HG03432 (cell line): ENCODE data around the gene ARF6.
"Not testable (repeated sequence)": the region's sequence is repeated elsewhere in the genome, so short reads cannot be mapped to it uniquely, and the experiment has no call there.

Source experiments
- ATAC-seq: cut with Tn5 transposase; IDR thresholded peaks from one replicate; pipeline ENCODE4 v1.9.1; 2021; ENCODE audit warnings: mild to moderate bottlenecking, moderate library complexity; ENCODE audit not compliant: unreplicated experiment

ARF6 gene

GRCh38 chr14:49904270-49904669 is 11.4 kb downstream of the ARF6 start:
- ATAC-seq = no peak

DNA sequence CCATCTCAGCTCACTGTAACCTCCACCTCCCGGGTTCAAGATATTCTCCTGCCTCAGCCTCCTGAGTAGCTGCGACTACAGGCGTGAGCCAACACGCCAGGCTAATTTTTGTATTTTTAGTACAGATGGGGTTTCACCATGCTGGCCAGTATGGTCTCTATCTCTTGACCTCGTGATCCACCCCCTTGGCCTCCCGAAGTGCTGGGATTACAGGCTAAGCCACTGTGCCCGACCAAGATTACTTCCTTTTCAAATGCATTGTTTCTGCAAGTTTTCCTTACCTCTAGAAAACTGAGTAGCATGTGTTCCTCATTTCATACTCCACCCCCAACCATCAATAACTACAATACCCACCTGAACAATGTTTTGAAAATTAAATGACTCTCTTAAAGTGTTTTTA is 13.1 kb downstream of the ARF6 start:
- ATAC-seq = no peak

DNA sequence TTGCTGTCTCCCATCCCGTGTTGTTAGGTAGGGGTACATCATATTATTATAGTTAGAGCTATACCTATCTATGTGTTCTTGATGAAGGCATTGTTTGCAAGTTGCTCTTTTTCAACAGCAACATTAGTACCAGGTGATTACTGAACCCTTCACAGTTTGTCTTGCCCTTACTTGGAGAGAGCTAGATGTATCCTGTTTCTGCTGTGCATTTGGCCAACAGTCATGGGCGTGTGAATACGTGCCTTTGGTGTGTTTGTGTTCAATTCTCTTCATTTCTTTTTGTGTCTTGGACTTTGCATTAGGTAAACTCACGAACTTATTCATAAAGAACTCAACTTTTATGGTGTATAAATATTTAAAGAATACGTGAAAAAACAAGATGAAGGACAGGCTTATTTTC is 14.3 kb downstream of the ARF6 start:
- ATAC-seq = no peak

GRCh38 chr14:49908433-49908782 is 15.5 kb downstream of the ARF6 start:
- ATAC-seq = no peak

DNA sequence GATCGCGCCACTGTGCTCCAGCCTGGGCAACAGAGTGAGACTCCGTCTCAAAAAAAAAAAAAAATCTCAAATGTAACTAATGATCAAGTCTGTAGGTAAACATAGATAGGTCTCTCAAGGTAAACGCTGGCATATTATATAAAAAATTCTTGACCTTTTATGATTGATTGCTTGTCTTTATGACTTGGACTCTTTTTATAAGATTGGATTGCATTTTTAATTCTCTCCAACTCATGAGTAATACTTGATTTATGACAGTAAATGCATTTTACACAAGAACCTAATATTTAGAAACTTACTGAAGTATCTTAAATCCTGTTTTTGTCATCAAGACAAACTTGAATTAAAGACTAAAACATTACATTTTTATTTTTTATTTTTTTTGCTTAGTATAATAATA is 16.1 kb downstream of the ARF6 start:
- ATAC-seq = no peak

GRCh38 chr14:49915085-49915484 is 22.2 kb downstream of the ARF6 start:
- no peak for ATAC-seq

GRCh38 chr14:49918706-49919105 is 25.8 kb downstream of the ARF6 start:
- ATAC-seq = no peak

GRCh38 chr14:49919825-49920659 is 27.2 kb downstream of the ARF6 start:
- ATAC-seq = no peak

DNA sequence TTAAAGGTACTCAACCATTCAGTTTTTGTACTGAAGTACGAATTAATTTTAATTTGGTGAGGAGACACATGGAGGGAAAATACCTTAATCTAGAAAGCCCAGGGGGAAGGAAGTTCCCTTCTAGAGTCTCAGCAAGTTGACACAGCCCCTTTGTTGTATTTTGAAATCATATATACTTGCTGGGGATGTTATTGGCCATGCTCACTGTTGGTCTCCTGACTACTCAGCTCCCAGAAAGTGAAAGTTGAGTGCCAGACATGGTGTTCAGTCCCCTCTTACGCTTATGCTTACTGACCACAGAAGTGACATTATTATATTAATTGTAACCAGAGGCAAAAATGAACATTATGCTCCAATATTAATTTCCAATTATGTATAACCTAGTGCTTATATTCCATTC is 28.1 kb downstream of the ARF6 start:
- no peak for ATAC-seq

DNA sequence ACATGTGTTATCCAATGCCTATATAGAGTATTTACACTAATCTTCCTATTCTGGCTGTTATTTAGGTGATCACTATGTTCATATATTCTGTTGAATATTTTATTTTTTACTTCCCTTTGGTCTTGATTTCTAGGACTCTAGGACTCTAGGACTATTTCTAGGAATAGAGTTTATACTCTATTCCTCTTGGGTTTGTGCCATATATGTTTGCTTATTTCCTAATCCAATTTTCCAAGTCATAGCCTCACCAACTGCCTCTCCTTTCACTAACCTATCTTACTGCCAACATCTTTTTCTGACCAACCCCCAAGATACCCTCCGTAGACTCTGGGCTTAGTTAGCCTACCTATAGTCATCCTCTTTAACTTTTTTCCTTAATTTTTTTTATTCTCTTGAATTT is 28.5 kb downstream of the ARF6 start:
- ATAC-seq = no peak

DNA sequence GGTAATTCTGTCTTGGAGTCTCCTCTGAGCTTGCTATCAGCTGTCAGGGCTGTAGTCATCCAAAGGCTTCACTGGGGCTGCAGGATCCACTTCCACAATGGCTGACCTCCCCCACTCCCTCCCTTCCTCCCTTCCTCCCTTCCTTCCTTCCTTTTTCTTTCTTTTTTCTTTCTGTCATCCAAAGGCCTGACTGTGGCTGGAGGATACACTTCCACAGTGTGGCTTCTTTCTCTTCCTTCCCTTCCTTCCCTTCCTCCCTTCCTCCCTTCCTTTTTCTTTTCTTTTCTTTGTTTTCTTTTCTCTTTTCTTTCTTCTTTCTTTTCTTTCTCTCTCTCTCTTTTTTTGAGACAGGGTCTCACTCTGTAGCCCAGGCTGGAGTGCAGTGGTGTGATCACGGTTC is 30.6 kb downstream of the ARF6 start:
- no peak for ATAC-seq

DNA sequence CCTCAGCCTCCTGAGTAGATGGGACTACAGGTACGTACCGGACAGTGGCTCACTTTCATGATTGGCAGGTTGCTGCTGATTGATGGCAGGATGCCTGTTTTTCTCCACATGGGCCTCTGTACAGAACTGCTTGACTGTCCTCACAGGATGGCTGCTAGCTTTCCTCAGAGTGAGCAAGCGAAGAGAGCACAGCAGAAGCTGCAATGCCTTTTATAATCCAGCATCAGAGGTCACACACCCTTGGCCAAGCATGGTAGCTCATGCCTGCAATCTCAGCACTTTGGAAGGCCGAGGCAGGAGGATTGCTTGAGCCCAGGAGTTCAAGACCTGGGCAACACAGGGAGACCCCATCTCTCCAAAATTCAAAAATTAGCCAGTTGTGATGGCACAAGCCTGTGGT is 31.0 kb downstream of the ARF6 start:
- no peak for ATAC-seq

DNA sequence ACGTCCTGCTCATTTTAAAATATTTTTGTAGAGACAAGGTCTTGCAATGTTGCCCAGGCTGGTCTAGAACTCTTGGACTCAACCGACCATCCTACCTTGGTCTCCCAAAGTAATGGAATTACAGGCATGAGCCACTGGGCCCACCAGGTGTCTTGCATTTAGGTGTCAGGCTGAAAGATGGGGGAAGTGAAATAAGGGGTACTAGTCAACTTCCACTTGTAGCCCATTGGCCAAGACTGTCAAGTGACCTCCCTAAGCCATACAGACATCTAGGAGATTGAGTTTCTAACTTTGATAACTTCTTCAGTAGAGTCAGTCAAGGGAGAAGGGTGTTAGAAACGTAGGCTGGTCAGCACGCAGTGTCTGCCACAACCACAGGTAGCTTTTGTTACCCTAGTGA is 32.0 kb downstream of the ARF6 start:
- ATAC-seq = no peak

DNA sequence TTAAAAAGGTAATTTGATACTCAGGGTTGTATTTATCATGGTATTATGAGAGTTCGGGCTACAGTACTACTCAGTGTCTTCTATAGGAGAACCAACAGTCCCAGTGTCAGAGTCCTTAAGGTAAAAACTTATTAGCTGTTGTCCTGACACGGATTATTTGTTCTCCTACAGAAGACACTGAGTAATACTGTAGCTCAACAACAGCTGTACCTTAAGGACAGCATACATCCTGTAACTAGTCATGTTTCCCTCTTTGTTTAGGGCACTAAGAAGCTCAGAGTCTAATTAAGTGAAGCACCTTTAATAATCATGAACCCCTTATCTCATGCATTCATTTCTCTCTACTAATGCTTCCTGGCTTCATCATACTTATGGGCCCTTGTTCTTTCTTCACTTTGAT is 33.9 kb downstream of the ARF6 start:
- ATAC-seq = no peak

GRCh38 chr14:49928015-49928414 is 35.1 kb downstream of the ARF6 start:
- ATAC-seq = no peak

DNA sequence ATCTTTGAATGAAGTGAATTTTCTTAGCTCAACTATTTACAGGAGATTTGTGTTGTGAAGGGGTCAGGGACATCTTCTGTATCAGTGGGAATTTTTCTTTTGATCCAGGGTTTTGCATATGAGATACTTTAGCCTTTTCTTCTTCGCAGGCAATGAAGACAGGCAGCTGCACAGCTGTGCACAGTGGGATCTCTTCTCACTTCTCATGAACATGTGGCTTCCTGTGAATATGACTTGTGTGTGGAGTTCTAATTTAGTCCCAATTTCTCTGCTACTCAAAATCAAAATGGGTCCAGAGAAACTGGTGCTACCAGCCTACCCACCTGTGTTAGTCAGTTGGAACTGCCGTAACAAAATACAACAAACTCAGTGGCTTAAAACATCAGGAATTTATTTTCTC is 37.8 kb downstream of the ARF6 start:
- no peak for ATAC-seq

DNA sequence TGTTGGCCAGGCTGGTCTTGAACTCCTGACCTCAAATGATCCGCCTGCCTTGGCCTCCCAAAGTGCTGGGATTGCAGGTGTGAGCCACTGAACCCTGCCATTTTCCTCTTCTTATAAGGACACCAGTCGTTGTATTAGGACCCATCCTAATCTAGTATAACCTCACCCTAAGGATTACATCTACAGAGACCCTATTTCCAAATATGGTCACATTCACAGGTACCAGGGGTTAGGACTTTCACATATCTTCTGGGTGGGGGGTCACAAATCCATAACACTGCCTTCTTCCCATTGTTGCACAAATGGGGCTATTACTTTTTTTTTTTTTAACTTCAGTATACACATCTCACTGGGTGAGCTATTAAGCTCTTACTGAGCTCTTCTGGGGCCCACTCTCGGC is 38.6 kb downstream of the ARF6 start:
- no peak for ATAC-seq

- ATAC-seq = no peak
These were observed 40.2 kb downstream of the ARF6 start for GRCh38 chr14:49933128-49933527.

GRCh38 chr14:49933704-49934103 is 40.8 kb downstream of the ARF6 start:
- ATAC-seq = no peak

GRCh38 chr14:49934646-49935045 is 41.8 kb downstream of the ARF6 start:
- no peak for ATAC-seq

DNA sequence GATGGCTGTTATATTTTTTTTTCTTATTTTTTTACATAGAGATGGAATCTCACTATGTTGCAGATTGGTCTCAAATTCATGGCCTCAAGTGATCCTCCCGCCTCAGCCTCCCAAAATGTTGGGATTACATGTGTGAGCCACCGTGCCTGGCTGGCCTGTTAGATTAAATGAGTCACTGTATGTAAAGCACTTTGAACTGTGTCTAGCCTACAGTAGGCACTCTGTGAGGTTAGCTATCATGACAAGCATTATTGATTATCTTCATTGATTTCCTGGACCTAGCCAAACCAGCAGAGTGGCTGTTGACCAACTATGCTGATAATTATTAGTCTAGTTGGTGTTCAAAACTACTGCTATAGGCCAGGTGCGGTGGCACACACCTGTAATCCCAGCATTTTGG is 42.6 kb downstream of the ARF6 start:
- ATAC-seq = no peak

DNA sequence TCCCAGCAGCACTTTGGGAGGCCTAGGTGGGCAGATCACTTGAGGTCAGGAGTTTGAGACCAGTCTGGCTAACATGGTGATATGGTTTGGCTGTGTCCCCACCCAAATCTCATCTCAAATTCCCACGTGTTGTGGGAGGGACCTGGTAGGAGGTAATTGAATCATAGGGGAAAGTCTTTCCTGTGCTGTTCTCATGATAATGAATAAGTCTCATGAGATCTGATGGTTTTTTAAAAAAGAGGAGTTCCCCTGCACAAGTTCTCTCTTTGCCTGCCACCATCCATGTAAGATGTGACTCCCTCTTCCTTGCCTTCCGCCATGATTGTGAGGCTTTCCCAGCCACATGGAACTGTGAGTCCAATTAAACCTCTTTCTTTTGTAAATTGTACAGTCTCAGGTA is 43.4 kb downstream of the ARF6 start:
- ATAC-seq = not testable (repeated sequence)

DNA sequence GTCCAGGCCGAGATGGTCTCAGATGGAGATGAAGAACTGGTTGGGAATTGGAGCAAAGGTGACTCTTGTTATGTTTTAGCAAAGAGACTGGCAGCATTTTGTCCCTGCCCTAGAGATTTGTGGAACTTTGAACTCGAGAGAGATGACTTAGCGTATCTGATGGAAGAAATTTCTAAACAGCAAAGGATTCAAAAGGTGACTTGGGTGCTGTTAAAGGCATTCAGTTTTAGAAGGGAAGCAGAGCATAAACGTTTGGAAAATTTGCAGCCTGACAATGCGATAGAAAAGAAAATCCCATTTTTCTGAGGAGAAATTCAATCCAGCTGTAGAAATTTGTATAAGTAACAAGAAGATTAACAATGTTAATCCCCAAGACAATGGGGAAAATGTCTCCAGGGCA is 44.0 kb downstream of the ARF6 start:
- not testable (repeated sequence) for ATAC-seq
